Heart left ventricle (tissue), 16 donors: ENCODE measurements around the gene TRAF2. TPM values are rescaled to one million over a fixed set of nuclear protein-coding genes. Genes with fewer than 3 reads are reported as not detected.
A peak's percentile ranks its signal among the peaks of the same experiment; 100 is the strongest.

Experiments used
- ATAC-seq, 4 donors: fragments of 200-7000 bp; cut with Tn5 transposase; one replicate each; pipeline ENCODE4 v1.9.1; 2020 to 2022; ENCODE audit warnings: moderate library complexity in 4 of 4, mild to moderate bottlenecking in 3 of 4, moderate number of reproducible peaks in 1 of 4
- DNase-seq, 5 donors: peaks; one replicate each; pipeline ENCODE4 v3.0.0-alpha.2; 2020
- H3K27ac ChIP-seq, 12 donors: fragments of 200-600 bp; sonication (generic) in 4 of 12; one replicate each; pipeline versions ENCODE4 v1.5.0 to v1.8.0; 2016 to 2022; ENCODE audit warnings: mild to moderate bottlenecking in 2 of 12
- H3K27me3 ChIP-seq, 9 donors: fragments of 200-600 bp; sonication (generic) in 2 of 9; one replicate each; pipeline versions ENCODE4 v1.5.1 to v1.8.0; 2016 to 2022; ENCODE audit warnings: mild to moderate bottlenecking in 3 of 9
- H3K36me3 ChIP-seq, 9 donors: fragments of 200-600 bp; sonication (generic) in 2 of 9; one replicate each; pipeline versions ENCODE4 v1.5.0 to v1.8.0; 2018 to 2022; ENCODE audit warnings: mild to moderate bottlenecking in 2 of 9
- H3K4me1 ChIP-seq, 12 donors: fragments of 200-600 bp; sonication (generic) in 4 of 12; one replicate each; pipeline versions ENCODE4 v1.5.0 to v1.8.0; 2016 to 2022; ENCODE audit warnings: mild to moderate bottlenecking in 3 of 12
- H3K4me3 ChIP-seq, 12 donors: fragments of 200-600 bp; sonication (generic) in 4 of 12; one replicate each; pipeline versions ENCODE4 v1.5.0 to v1.8.0; 2017 to 2022; ENCODE audit warnings: mild to moderate bottlenecking in 9 of 12, moderate library complexity in 4 of 12
- H3K9me3 ChIP-seq, 12 donors: fragments of 200-600 bp; sonication (generic) in 4 of 12; one replicate each; pipeline versions ENCODE4 v1.5.0 to v1.8.0; 2016 to 2022; ENCODE audit warnings: mild to moderate bottlenecking in 1 of 12
- POLR2A ChIP-seq, 2 donors: fragments of 450-650 bp; IDR thresholded peaks; one replicate each; pipeline ENCODE4 v1.6.1; 2017; ENCODE audit warnings: antibody characterized with exemption in 2 of 2, mild to moderate bottlenecking in 2 of 2, moderate library complexity in 2 of 2
- WGBS, 4 donors: extraction: QIAGEN DNeasy Blood & Tissue Kit in 2 of 4; methylation state at CpG; one replicate each; pipeline versions ENCODE4 v1.1.5 to v1.1.7; 2013 to 2018; 5-methylcytosine and 5-hydroxymethylcytosine counted together
- intact Hi-C, 10 donors: fragments of 100-400 bp; cut with DNase I; formaldehyde crosslinking; loops; one replicate each; pipeline versions ENCODE4 v1.11.1 to v1.14.2; 2022
- polyA plus RNA-seq, 2 donors: library from polyadenylated mRNA; stranded (reverse); fragments of 200-250 nt; gene quantifications; one replicate each; pipeline ENCODE4 v1.2.3, GENCODE V29; 2013
- total RNA-seq, 9 donors: library from RNA; depleted of rRNA in 2 of 9; stranded (reverse); fragments of >200 nt in 2 of 9; fragmentation: NEBNext Ultra II Directional in 3 of 9; extraction: Animal tissue kit (Norgen Biotek cat#: 25700) in 3 of 9; gene quantifications; one replicate each; pipeline versions ENCODE4 v1.1.0 to v1.2.4, GENCODE V29; 2016 to 2023
- TF ChIP-seq, protein P1 (sequence below), 12 donors: fragments of 200-600 bp; sonication (generic) in 4 of 12; IDR thresholded peaks; one replicate each; pipeline versions ENCODE4 v1.5.0 to v1.8.0; 2018 to 2022; ENCODE audit warnings: antibody characterized with exemption in 12 of 12, mild to moderate bottlenecking in 5 of 12
- donor health status: ischemic (EF 13 %, LVEDD 7.1; RV severe dilation, severe dysfunction).
- donor health status: healthy with polysubstance abuse.
- donor health status: DM: no; HTN: yes; CAD: no.
- donor health status: DM: no; HTN: no; CAD: no.
- donor health status: ischemic (EF 25% LVEDD 6.9; RV normal size, moderate dysfunction).
- donor health status: ischemic (EF 25% LVEDD 5.7; RV mildly dilated, moderate dysfunction).
- donor health status: healthy.
- donor health status: DM: yes; HTN: yes; CAD: no.
- donor health status: ischemic (EF 35%, LVEDD 5.7; RV mildly dilated, moderate dysfunction).
- donor health status: nonischemic (EF 11% LVEDD 7.7; RV severe dilation, severe dysfunction).
- donor health status: DM: yes; HTN: yes; CAD: no.
- donor health status: PGD.
- donor health status: ischemic (EF 29% LVEDD 5.4; RV normal size, mild dysfunction).
- donor health status: nonischemic (EF 23%, LVEDD 6.1; RV moderate dilation, normal function).

The TRAF2 gene
- total and polyA plus RNA-seq, 11 donors, result 6.3 to 28.3 (median 9.4) TPM

DNA sequence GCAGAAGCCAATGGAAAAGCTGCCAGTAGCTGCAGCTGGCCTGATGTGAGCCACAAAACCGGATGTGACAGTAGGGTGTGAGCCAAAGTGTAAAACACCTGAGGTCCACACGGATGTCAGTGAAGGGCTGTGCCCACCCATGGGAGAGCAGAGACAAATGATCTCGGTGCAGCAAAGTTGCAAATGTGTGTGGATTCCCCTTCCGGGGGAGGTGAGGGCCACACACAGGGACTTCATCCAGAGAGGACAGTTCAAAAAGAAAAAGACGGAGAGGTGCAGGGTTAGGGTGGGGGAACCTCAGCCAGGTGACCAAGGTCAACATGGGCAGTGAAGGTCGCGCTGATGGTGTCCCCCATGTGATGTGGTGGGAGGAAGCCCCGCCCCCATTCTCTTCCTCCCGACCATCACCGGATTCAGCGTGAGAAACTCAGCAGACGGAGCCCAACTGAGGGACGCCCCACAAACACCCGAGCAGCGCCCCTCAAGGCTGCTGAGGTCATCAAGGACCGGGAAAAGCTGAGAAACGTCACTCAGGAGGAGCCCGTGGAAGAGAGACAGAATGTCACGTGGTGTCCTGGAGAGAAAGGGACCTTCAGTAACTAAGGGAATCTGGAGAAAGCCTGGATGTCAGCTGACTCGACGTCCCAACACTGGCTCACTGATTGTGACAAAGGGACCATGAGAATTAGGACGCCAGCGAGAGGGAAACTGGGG lies 79.6 kb downstream of the TRAF2 start:
- TF ChIP-seq POLR2A (IDR thresholded peaks at IDR 0.05), result no peak
- TF ChIP-seq, protein P1, sequence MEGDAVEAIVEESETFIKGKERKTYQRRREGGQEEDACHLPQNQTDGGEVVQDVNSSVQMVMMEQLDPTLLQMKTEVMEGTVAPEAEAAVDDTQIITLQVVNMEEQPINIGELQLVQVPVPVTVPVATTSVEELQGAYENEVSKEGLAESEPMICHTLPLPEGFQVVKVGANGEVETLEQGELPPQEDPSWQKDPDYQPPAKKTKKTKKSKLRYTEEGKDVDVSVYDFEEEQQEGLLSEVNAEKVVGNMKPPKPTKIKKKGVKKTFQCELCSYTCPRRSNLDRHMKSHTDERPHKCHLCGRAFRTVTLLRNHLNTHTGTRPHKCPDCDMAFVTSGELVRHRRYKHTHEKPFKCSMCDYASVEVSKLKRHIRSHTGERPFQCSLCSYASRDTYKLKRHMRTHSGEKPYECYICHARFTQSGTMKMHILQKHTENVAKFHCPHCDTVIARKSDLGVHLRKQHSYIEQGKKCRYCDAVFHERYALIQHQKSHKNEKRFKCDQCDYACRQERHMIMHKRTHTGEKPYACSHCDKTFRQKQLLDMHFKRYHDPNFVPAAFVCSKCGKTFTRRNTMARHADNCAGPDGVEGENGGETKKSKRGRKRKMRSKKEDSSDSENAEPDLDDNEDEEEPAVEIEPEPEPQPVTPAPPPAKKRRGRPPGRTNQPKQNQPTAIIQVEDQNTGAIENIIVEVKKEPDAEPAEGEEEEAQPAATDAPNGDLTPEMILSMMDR (IDR thresholded peaks at IDR 0.05), result no peak
- H3K4me3 ChIP-seq, result peak overlapping the region in 3 of 12 donors; percentile 20 to 26 (median 26)
- intact Hi-C loops, result no loop called here
- no peaks in the 10 kb centered on the region for H3K36me3 ChIP-seq
- peak in 2 of 4 donors; percentile 8 to 19 for ATAC-seq
- peak in 1 of 5 donors; percentile 24 for DNase-seq
- H3K4me1 ChIP-seq, result peaks cover 4 to 47% (median 27%) of the 10 kb centered on the region in 12 donors
- no peaks in the 10 kb centered on the region for H3K27me3 ChIP-seq
- no peak overlapping the region for H3K27ac ChIP-seq
- H3K9me3 ChIP-seq, result no peaks in the 10 kb centered on the region
- WGBS, 4 donors, result 27 to 32% (median 30%) methylated on average over 23 of the region's 23 CpGs

- no peaks in the 10 kb centered on the region for H3K27me3 ChIP-seq
- no peak overlapping the region for H3K27ac ChIP-seq
- no peaks in the 10 kb centered on the region for H3K36me3 ChIP-seq
- no peak overlapping the region for H3K4me3 ChIP-seq
- H3K9me3 ChIP-seq, result no peaks in the 10 kb centered on the region
- intact Hi-C loops, result no loop called here
- WGBS, 4 donors, result 54 to 78% (median 72%) methylated on average over 11 to 17 of the region's 17 CpGs
- no peak for DNase-seq
- ATAC-seq, result no peak
- no peak for TF ChIP-seq POLR2A (IDR thresholded peaks at IDR 0.05)
- TF ChIP-seq, protein P1 (IDR thresholded peaks at IDR 0.05), result no peak
- H3K4me1 ChIP-seq, result peaks cover 0 to 46% (median 16%) of the 10 kb centered on the region in 12 donors
Measured at GRCh38 chr9:136968333-136969127, 82.2 kb downstream of the TRAF2 start.

DNA sequence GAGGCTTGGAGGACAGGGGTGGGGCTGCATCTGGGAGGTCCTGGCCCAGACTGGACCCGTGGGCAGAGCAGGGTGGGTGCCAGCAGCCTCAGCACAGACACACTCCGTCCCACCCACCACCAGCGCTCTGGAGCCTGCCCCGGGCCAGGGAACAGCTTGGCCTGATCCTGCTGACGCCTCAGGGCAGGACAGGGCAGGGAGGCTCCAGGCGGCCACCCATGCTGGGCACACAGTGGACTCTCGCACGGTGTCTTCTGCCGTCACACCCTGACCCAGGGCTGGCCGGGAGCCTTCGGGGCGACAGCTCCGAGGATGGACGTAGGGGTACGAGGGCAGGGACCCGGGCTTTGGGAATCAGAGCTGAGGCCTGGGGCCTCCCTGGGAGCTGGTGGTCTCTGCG lies 82.8 kb downstream of the TRAF2 start:
- Histone ChIP-seq H3K36me3 (no peaks in the 10 kb centered on the region), H3K27me3 (no peaks in the 10 kb centered on the region), H3K27ac (no peak overlapping the region), H3K4me1 (peaks cover 0 to 42% (median 14%) of the 10 kb centered on the region in 12 donors), H3K4me3 (no peak overlapping the region), H3K9me3 (no peaks in the 10 kb centered on the region)
- ATAC-seq (no peak), DNase-seq (no peak)
- no peak for TF ChIP-seq POLR2A (IDR thresholded peaks at IDR 0.05)
- TF ChIP-seq, protein P1 (IDR thresholded peaks at IDR 0.05), result no peak
- 81 to 94% (median 91%) methylated on average over 7 to 17 of the region's 17 CpGs for WGBS, 4 donors
- intact Hi-C loops, result no loop called here

DNA sequence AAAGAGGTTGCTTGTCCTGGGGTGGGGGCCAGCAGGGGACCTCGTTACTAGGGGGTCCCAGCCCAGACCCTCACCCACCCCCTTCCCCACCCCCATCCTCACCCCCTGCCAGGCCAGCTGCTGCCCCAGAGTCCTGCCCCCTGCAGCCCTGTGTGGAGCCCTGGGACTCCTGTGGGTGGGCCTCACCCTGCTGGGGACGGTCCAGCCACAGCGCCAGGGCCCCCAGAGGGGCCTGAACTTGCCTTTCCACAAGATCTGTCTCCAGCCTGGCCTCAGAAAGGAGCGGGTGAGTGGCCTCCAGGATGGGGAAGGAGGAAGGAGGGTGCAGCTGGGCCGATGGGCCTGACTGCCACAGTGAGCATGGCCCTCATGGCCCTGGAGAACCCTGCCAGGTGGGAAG lies 83.5 kb downstream of the TRAF2 start:
- ATAC-seq, result no peak
- H3K27ac ChIP-seq, result no peak overlapping the region

More for the DNA sequence above, 83.5 kb downstream of the TRAF2 start:
- DNase-seq, result no peak
- TF ChIP-seq, protein P1 (IDR thresholded peaks at IDR 0.05), result no peak
- TF ChIP-seq POLR2A (IDR thresholded peaks at IDR 0.05), result no peak
- Histone ChIP-seq H3K4me1 (peaks cover 0 to 42% (median 12%) of the 10 kb centered on the region in 12 donors), H3K4me3 (no peak overlapping the region), H3K9me3 (no peaks in the 10 kb centered on the region), H3K27me3 (no peaks in the 10 kb centered on the region), H3K36me3 (no peaks in the 10 kb centered on the region)
- WGBS, 4 donors, result 75 to 94% (median 89%) methylated on average over 2 to 5 of the region's 5 CpGs
- intact Hi-C loops, result no loop called here
